Endometrial microvascular endothelial cells (primary cell): ENCODE results near the gene DSCAML1. TPM values are rescaled to one million over a fixed set of nuclear protein-coding genes. Genes with fewer than 3 reads are reported as not detected.

Source experiments
- in situ Hi-C: cut with HindIII; loops from 2 replicates; pipeline ENCODE4 v1.10.0; 2017; ENCODE audit warnings: low sequenced_read_pairs, low pct_unique_long_range_greater_than_20kb; ENCODE audit errors: inconsistent ontology term
- total RNA-seq: library from RNA; depleted of rRNA; stranded (reverse); fragments of >200 nt; gene quantifications from one replicate; pipeline ENCODE4 v1.2.3, GENCODE V29; 2015; ENCODE audit errors: inconsistent ontology term

Gene DSCAML1
- total RNA-seq, 1 donor from 2014 or later: not detected

GRCh38 chr11:117384045-117384444, 413.0 kb downstream of the DSCAML1 start:
- in situ Hi-C loops: no loop called here

DNA sequence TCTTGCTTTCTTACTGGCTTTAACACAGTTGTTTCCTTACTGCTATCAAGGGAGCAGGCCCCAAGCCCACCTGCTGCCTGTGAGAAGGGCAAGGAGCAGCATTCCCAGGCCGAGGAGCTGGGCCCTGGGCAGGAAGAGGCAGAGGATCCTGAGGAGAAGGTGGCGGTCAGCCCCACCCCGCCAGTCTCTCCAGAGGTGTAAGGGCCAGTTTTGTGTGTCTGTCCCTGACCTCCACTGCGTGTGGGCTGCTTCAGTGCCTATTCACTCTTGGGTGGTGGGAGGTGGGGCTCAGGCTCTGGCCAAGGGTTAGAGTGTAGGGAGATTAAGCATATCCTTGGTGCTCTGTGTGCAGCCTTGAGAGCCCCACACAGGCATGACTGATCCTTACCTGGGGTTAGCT, 414.3 kb downstream of the DSCAML1 start:
- in situ Hi-C loops: no loop called here

GRCh38 chr11:117381481-117382387, 415.3 kb downstream of the DSCAML1 start:
- in situ Hi-C loops: no loop called here

- in situ Hi-C loops: no loop called here
Observed at GRCh38 chr11:117380676-117381075, 416.3 kb downstream of the DSCAML1 start.

DNA sequence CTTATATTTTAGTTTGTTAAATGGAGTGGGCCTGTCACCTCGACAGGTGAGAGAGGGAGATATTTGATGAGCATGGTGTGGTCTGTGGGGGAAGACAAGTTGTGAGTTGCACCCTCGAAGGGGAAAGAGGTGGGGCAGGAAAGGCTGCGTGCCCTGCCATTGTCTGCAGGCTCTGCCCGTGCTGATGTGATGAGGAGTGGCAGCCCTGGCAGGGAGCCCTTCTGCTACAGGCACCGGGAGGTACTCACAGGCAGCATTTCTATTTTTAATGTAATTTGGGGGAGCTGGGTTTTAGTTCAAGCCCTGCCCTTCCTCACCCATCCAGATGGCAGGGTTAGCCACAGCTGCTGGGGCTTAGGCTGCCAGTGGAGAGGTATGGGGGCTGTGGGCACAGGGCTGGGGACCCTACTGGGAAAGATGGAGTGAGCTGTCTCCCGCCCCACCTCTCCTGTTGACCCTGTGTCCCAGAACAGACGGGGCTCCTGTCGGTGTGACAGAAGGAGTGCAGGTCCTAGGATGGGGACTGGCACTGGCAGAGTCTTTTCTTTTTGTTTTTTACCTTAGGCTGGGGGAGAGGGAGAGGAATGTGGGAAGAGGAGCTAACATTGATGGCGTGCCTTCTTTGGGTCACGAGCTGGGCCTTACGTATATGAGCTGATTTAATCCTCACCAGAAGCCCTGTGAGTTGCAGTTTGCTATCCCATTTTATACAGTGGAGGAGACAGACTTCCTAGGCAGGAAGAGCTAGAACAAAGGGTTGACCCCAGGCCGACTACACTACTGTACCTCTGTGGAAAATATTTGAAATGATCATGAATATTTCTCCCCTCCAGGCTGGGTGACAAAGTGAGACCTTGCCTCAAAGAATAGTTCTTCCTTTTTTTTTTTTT, 417.8 kb downstream of the DSCAML1 start:
- in situ Hi-C loops: no loop called here

Other genes with a start within 250 kb of the DSCAML1 start
- gene FXYD2, start 27.5 kb upstream of the DSCAML1 start, total RNA-seq: not detected
- 0.84 TPM for gene FXYD6, start 79.4 kb upstream of the DSCAML1 start, total RNA-seq
- not detected for gene TMPRSS13, start 132.2 kb upstream of the DSCAML1 start, total RNA-seq
- not detected for gene IL10RA, start 189.2 kb upstream of the DSCAML1 start, total RNA-seq